ENCODE measurements around the gene DNAJC30.

Gene DNAJC30

DNA sequence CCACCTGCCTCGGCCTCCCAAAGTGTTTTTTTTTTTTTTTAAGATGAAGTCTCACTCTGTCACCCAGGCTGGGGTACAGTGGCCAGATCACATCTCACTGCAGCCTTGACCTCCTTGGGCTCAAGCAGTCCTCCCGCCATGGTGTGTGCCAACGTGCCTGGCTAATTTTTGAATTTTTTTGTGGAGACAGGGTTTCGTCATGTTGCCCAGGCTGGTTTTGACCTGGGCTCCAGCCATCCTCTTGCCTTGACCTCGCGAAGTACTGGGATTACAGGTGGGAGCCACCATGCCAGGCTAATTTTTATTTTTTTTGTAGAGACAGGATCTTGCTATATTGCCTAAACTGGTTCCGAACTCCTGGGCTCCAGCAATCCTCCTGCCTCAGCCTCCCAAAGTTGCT lies 49.9 kb downstream of the DNAJC30 start:
- H3K27ac ChIP-seq (ENCODE audit: low read depth, low read length) = no peak overlapping the region
- H3K27me3 ChIP-seq (ENCODE audit: control insufficient read depth, insufficient read depth, low read length) = peaks cover 2% of the 10 kb centered on the region
- no peak overlapping the region for H3K4me3 ChIP-seq (ENCODE audit: low read length)

DNA sequence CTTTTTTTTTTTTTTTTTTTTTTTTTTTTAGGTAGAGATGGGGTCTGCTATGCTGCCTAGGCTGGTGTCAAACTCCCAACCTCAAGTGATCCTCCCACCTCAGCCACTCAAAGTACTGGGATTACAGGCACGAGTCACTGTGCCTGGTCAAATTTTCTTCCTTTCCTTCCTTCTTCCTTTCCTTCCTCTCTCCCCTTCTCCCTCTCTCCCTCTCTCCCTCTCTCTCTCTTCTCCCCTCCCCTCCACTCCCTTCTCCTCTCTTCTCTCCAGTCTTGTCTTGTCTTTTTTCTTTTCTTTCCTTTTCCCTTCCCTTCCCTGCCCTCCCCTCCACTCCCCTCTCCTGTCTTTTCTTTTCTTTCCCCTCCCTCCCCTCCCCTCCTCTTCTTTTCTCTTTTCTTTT lies 51.7 kb downstream of the DNAJC30 start:
- Histone ChIP-seq H3K9ac (ENCODE audit: low read length) (no peak overlapping the region), H3K4me1 (ENCODE audit: control insufficient read depth, insufficient read depth, low read length) (no peaks in the 10 kb centered on the region), H3K4me3 (ENCODE audit: low read length) (no peak overlapping the region), H3K27me3 (ENCODE audit: control insufficient read depth, insufficient read depth, low read length) (peaks cover 5% of the 10 kb centered on the region), H3K36me3 (ENCODE audit: control insufficient read depth, insufficient read depth, low read length) (no peaks in the 10 kb centered on the region), H3K27ac (ENCODE audit: low read depth, low read length) (no peak overlapping the region)

More for the DNA sequence above, 49.9 kb downstream of the DNAJC30 start:
- no peaks in the 10 kb centered on the region for H3K36me3 ChIP-seq (ENCODE audit: control insufficient read depth, insufficient read depth, low read length)
- no peak overlapping the region for H3K9ac ChIP-seq (ENCODE audit: low read length)
- H3K4me1 ChIP-seq (ENCODE audit: control insufficient read depth, insufficient read depth, low read length) = no peaks in the 10 kb centered on the region

Measured in rectal smooth muscle tissue (tissue), 1 donor.